GM12878 (cell line): Measurements from ENCODE around the gene IFI35. TPM values are rescaled to one million over a fixed set of nuclear protein-coding genes. Genes with fewer than 3 reads are reported as not detected.

ENCODE experiments used
- ATAC-seq: fragments of 200-7000 bp; cut with Tn5 transposase; 3 replicates; pipeline ENCODE4 v1.9.1; 2020; ENCODE audit warnings: mild to moderate bottlenecking, moderate library complexity
- BruUV-seq: library from RNA; stranded (reverse); fragments of 400-500 nt; replicated peaks from 2 replicates; lab custom pipeline; 2021; lab: Mats Ljungman, UMichigan
- CTCF ChIA-PET: fragments of 300-600 bp; sonication (Branson Sonifier 250); formaldehyde crosslinking; extraction: SDS; loops from one replicate; lab custom pipeline; 2021; ENCODE audit warnings: inconsistent platforms; lab: Yijun Ruan, JAX
- POLR2A ChIA-PET: fragments of 350-600 bp; formaldehyde crosslinking; extraction: SDS; loops from one replicate; lab custom pipeline; 2021; ENCODE audit warnings: inconsistent platforms; lab: Charles Lee
- RAD21 ChIA-PET: fragments of 300-600 bp; sonication (Branson Sonifier 250); formaldehyde crosslinking; loops from one replicate; lab custom pipeline; 2023; ENCODE audit warnings: antibody characterized with exemption; ENCODE audit not compliant: unreplicated experiment; lab: Charles Lee
- SMC1A ChIA-PET: fragments of 300-600 bp; sonication (Branson Sonifier 250); formaldehyde crosslinking; loops from one replicate; lab custom pipeline; 2023; ENCODE audit not compliant: unreplicated experiment, uncharacterized antibody; lab: Charles Lee
- DNase-seq: peaks from one replicate; pipeline ENCODE4 v3.0.0-alpha.2; 2011; ENCODE audit warnings: low read depth, low spot score
- FAIRE-seq: peaks from 3 replicates; lab custom pipeline; 2011; peaks lifted over from hg19 to GRCh38; lab: Jason Lieb, UNC
- H2AFZ ChIP-seq: 2 replicates; pipeline ENCODE4 v1.6.0; 2011; ENCODE audit warnings: low read depth, low read length, control low read depth; ENCODE audit not compliant: control insufficient read depth
- H3K27ac ChIP-seq: 2 replicates; pipeline ENCODE4 v1.5.1; 2011; ENCODE audit warnings: control low read depth; ENCODE audit not compliant: control insufficient read depth, insufficient read depth
- H3K27me3 ChIP-seq, 2 experiments: replicated peaks in 1 of 2; 2 replicates each; pipeline versions ENCODE4 v1.6.0 to v1.6.1; 2011; ENCODE audit warnings: low read length in 1 of 2; ENCODE audit not compliant: control insufficient read depth in 2 of 2, insufficient read depth in 2 of 2
- H3K36me3 ChIP-seq, 2 experiments: 2 replicates each; pipeline ENCODE4 v1.5.1; 2011; ENCODE audit warnings: low read length in 1 of 2; ENCODE audit not compliant: control insufficient read depth in 2 of 2, insufficient read depth in 2 of 2
- H3K4me1 ChIP-seq: 2 replicates; pipeline ENCODE4 v1.6.1; 2011; ENCODE audit warnings: mild to moderate bottlenecking, low read length, moderate library complexity, mixed read lengths; ENCODE audit not compliant: control insufficient read depth, insufficient read depth
- H3K4me2 ChIP-seq: 2 replicates; pipeline ENCODE4 v1.6.0; 2011; ENCODE audit warnings: control low read depth; ENCODE audit not compliant: control insufficient read depth, insufficient read depth
- H3K4me3 ChIP-seq: fragments of 200-600 bp; sonication (generic); 2 replicates; pipeline ENCODE4 v1.5.1; 2016
- H3K79me2 ChIP-seq: 2 replicates; pipeline ENCODE4 v1.6.0; 2011; ENCODE audit warnings: low read length; ENCODE audit not compliant: control insufficient read depth, insufficient read depth
- H3K9ac ChIP-seq: 2 replicates; pipeline ENCODE4 v1.8.0; 2011; ENCODE audit warnings: low read length, control low read depth, mixed read lengths; ENCODE audit not compliant: control insufficient read depth, insufficient read depth
- H3K9me3 ChIP-seq: replicated peaks from 3 replicates; pipeline ENCODE4 v1.5.1; 2011; ENCODE audit warnings: mild to moderate bottlenecking, low read length; ENCODE audit not compliant: control insufficient read depth, insufficient read depth
- H4K20me1 ChIP-seq: 2 replicates; pipeline ENCODE4 v1.6.0; 2011; ENCODE audit not compliant: control insufficient read depth, insufficient read depth
- CHD2 ChIP-seq: IDR thresholded peaks from 2 replicates; pipeline ENCODE4 v1.6.1; 2011; ENCODE audit warnings: low read depth, low read length, improper control_type of control experiment, borderline replicate concordance
- FOS ChIP-seq: IDR thresholded peaks from 3 replicates; pipeline ENCODE4 v1.6.1; 2011; ENCODE audit warnings: borderline replicate concordance; ENCODE audit not compliant: insufficient read length; ENCODE audit errors: extremely low read depth
- HCFC1 ChIP-seq: fragments of 150-350 bp; IDR thresholded peaks from 2 replicates; pipeline ENCODE4 v1.6.1; 2014; ENCODE audit warnings: low read length
- HDAC2 ChIP-seq: fragments of 200-600 bp; sonication (generic); IDR thresholded peaks from 2 replicates; pipeline ENCODE4 v1.6.1; 2017
- NFIC ChIP-seq: IDR thresholded peaks from 2 replicates; pipeline ENCODE4 v1.6.1; 2012; ENCODE audit warnings: low read depth, mild to moderate bottlenecking, inconsistent platforms, low read length, moderate library complexity
- NFYA ChIP-seq: IDR thresholded peaks from 2 replicates; pipeline ENCODE4 v1.6.1; 2011; ENCODE audit warnings: low read depth, mild to moderate bottlenecking, low read length, improper control_type of control experiment, borderline replicate concordance
- NKRF ChIP-seq: fragments of 450-650 bp; conservative IDR thresholded peaks from 2 replicates; pipeline ENCODE4 v1.6.1; 2017; ENCODE audit warnings: mild to moderate bottlenecking, moderate library complexity
- NR2F1 ChIP-seq: fragments of 450-650 bp; conservative IDR thresholded peaks from 2 replicates; pipeline ENCODE4 v1.6.1; 2017; ENCODE audit warnings: mild to moderate bottlenecking
- POLR2AphosphoS2 ChIP-seq: IDR thresholded peaks from 2 replicates; pipeline ENCODE4 v1.6.1; 2011; ENCODE audit warnings: low read depth, mild to moderate bottlenecking, low read length, improper control_type of control experiment, moderate library complexity
- POU2F2 ChIP-seq: IDR thresholded peaks from 3 replicates; pipeline ENCODE4 v1.6.1; 2011; ENCODE audit warnings: low read depth, mild to moderate bottlenecking, low read length, borderline replicate concordance
- RBBP5 ChIP-seq: fragments of 200-600 bp; sonication (generic); conservative IDR thresholded peaks from 2 replicates; pipeline ENCODE4 v1.6.1; 2016
- SIX5 ChIP-seq: IDR thresholded peaks from 2 replicates; pipeline ENCODE4 v1.6.1; 2011; ENCODE audit warnings: mild to moderate bottlenecking, low read depth, low read length, moderate library complexity; ENCODE audit not compliant: severe bottlenecking
- SMAD1 ChIP-seq: fragments of 450-650 bp; IDR thresholded peaks from 2 replicates; pipeline ENCODE4 v1.6.1; 2018; ENCODE audit warnings: mild to moderate bottlenecking, low read depth; ENCODE audit not compliant: partially characterized antibody
- SRF ChIP-seq, 2 experiments: IDR thresholded peaks; 2 replicates each; pipeline ENCODE4 v1.6.1; 2011; ENCODE audit warnings: low read depth in 2 of 2, low read length in 2 of 2, mild to moderate bottlenecking in 1 of 2, moderate library complexity in 1 of 2
- STAT1 ChIP-seq: fragments of 450-650 bp; conservative IDR thresholded peaks from 2 replicates; pipeline ENCODE4 v1.6.1; 2014; ENCODE audit warnings: antibody characterized with exemption, mild to moderate bottlenecking
- STAT3 ChIP-seq: IDR thresholded peaks from 2 replicates; pipeline ENCODE4 v1.6.1; 2011; ENCODE audit warnings: low read depth, low read length, improper control_type of control experiment
- TCF12 ChIP-seq: IDR thresholded peaks from 2 replicates; pipeline ENCODE4 v1.6.1; 2011; ENCODE audit warnings: low read depth, mild to moderate bottlenecking, low read length
- ZNF207 ChIP-seq: fragments of 450-650 bp; IDR thresholded peaks from 2 replicates; pipeline ENCODE4 v1.6.1; 2014; ENCODE audit warnings: antibody characterized with exemption, mild to moderate bottlenecking, borderline replicate concordance
- WGBS: methylation state at CpG from one replicate; pipeline ENCODE4 v1.1.6; 2016; ENCODE audit warnings: low lambda C conversion rate; ENCODE audit not compliant: insufficient replicate concordance, insufficient coverage; ENCODE audit errors: missing lambda C conversion rate; 5-methylcytosine and 5-hydroxymethylcytosine counted together
- in situ Hi-C: fragments of 300-500 bp; cut with MboI; formaldehyde crosslinking; loops from 9 replicates; pipeline ENCODE4 v1.14.3; 2018; ENCODE audit warnings: mixed read lengths
- intact Hi-C: fragments of 100-400 bp; cut with micrococcal nuclease; formaldehyde crosslinking; loops from one replicate; pipeline ENCODE4 v1.14.2; 2022; ENCODE audit not compliant: unreplicated experiment
- polyA plus RNA-seq, 11 experiments: library from polyadenylated mRNA; depleted of rRNA in 4 of 11; unstranded in 6 of 11; stranded (reverse) in 5 of 11; fragments of >200 nt; fragmentation: Nextera tagmentation in 4 of 11; fragmentation: Illumina TruSeq in 1 of 11; extraction: Ambion mirVana in 4 of 11; extraction: Trizol in 1 of 11; gene quantifications; 1 replicate in 1 of 11; 2 replicates in 10 of 11; pipeline versions ENCODE4 v1.2.1 to v1.2.3, GENCODE V29; 2011 to 2016; ENCODE audit warnings: inconsistent platforms in 2 of 11, missing spikeins in 2 of 11, low read depth in 1 of 11
- total RNA-seq, 4 experiments: library from RNA; depleted of rRNA in 3 of 4; stranded (reverse); fragments of >200 nt in 3 of 4; fragmentation: Illumina TruSeq in 1 of 4; extraction: Trizol in 1 of 4; gene quantifications; 2 replicates each; pipeline versions ENCODE4 v1.2.1 to v1.2.3, GENCODE V29; 2013 to 2021
- TF ChIP-seq, protein P1 (sequence below): IDR thresholded peaks from 2 replicates; pipeline ENCODE4 v1.6.1; 2012; ENCODE audit warnings: mild to moderate bottlenecking, low read depth, low read length

Gene IFI35
- total and polyA plus RNA-seq, 10 of the 15 experiments (the other 5 are each of a cell fraction or from before 2014, with no cell fraction given): 18.4 to 92.2 (median 65.3) TPM

GRCh38 chr17:43011728-43012472, 5.3 kb downstream of the IFI35 start (continued):
- TF ChIP-seq, protein P1, sequence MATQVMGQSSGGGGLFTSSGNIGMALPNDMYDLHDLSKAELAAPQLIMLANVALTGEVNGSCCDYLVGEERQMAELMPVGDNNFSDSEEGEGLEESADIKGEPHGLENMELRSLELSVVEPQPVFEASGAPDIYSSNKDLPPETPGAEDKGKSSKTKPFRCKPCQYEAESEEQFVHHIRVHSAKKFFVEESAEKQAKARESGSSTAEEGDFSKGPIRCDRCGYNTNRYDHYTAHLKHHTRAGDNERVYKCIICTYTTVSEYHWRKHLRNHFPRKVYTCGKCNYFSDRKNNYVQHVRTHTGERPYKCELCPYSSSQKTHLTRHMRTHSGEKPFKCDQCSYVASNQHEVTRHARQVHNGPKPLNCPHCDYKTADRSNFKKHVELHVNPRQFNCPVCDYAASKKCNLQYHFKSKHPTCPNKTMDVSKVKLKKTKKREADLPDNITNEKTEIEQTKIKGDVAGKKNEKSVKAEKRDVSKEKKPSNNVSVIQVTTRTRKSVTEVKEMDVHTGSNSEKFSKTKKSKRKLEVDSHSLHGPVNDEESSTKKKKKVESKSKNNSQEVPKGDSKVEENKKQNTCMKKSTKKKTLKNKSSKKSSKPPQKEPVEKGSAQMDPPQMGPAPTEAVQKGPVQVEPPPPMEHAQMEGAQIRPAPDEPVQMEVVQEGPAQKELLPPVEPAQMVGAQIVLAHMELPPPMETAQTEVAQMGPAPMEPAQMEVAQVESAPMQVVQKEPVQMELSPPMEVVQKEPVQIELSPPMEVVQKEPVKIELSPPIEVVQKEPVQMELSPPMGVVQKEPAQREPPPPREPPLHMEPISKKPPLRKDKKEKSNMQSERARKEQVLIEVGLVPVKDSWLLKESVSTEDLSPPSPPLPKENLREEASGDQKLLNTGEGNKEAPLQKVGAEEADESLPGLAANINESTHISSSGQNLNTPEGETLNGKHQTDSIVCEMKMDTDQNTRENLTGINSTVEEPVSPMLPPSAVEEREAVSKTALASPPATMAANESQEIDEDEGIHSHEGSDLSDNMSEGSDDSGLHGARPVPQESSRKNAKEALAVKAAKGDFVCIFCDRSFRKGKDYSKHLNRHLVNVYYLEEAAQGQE: no peak
- TF ChIP-seq POU2F2: no peak
- TF ChIP-seq POLR2AphosphoS2: no peak
- no peak for TF ChIP-seq FOS
- TF ChIP-seq STAT3: no peak
- TF ChIP-seq, all 136 proteins: peak for 0

GRCh38 chr17:43013296-43013695, 6.7 kb downstream of the IFI35 start:
- peaks cover 8% of the 10 kb centered on the region for H3K4me1 ChIP-seq
- SMC1A ChIA-PET: interaction anchor here (0.7 kb wide), 1 partner anchor 11 kb away, joined by 3 read pairs; no protein-coding TSS in a partner anchor
- H3K79me2 ChIP-seq: peaks cover 14% of the 10 kb centered on the region
- H3K9ac ChIP-seq: no peak overlapping the region
- FAIRE-seq (no peak), ATAC-seq (no peak), DNase-seq (no peak)
- POLR2A ChIA-PET: interaction anchor here (1.2 kb wide), 1 partner anchor 15 kb away, joined by 4 read pairs; the partner anchor contains the start of gene RPL27
- in situ Hi-C loops (loop anchor here (5.0 kb wide), 1 partner anchor 324 kb away; no protein-coding TSS in a partner anchor), intact Hi-C loops (no loop called here)
- H3K27ac ChIP-seq: no peak overlapping the region
- peaks cover 8 to 21% of the 10 kb centered on the region in 2 experiments for H3K36me3 ChIP-seq
- no peak overlapping the region for H3K4me2 ChIP-seq
- no peaks in the 10 kb centered on the region for H3K27me3 ChIP-seq
- H3K4me3 ChIP-seq: no peak overlapping the region
- no peak overlapping the region for H2AFZ ChIP-seq
- RAD21 ChIA-PET: no interaction called here
- CTCF ChIA-PET: no interaction called here
- BruUV-seq: no TSS peak
- no peaks in the 10 kb centered on the region for H3K9me3 ChIP-seq
- 95% methylated on average over 8 of the region's 8 CpGs for WGBS
- no peaks in the 10 kb centered on the region for H4K20me1 ChIP-seq
- TF ChIP-seq HCFC1 (no peak), HDAC2 (no peak), NFIC (no peak), NFYA (no peak), TCF12 (no peak), NR2F1 (no peak), SRF (IDR thresholded peaks at IDR 0.05; ENCODE audit: low read depth in 2 of 2, low read length in 2 of 2) (no peak), ZNF207 (no peak), RBBP5 (no peak), SMAD1 (no peak), NKRF (no peak), STAT1 (no peak), SIX5 (no peak), CHD2 (no peak)
